Panc1 (cell line): ENCODE data around the gene DDX25. TPM values are rescaled to one million over a fixed set of nuclear protein-coding genes. Genes with fewer than 3 reads are reported as not detected.

Experiments
- ATAC-seq: fragments of 200-7000 bp; cut with Tn5 transposase; 2 replicates; pipeline ENCODE4 v1.9.1; 2020; ENCODE audit warnings: mild to moderate bottlenecking, moderate library complexity
- BruUV-seq: library from RNA; stranded (reverse); fragments of 400-500 nt; replicated peaks from 2 replicates; lab custom pipeline; 2021; lab: Mats Ljungman, UMichigan
- CTCF ChIA-PET: fragments of 300-600 bp; sonication (Branson Sonifier 250); formaldehyde crosslinking; loops from one replicate; lab custom pipeline; 2022; ENCODE audit warnings: antibody characterized with exemption; lab: Charles Lee
- POLR2A ChIA-PET: fragments of 300-600 bp; sonication (Branson Sonifier 250); formaldehyde crosslinking; loops from one replicate; lab custom pipeline; 2022; ENCODE audit warnings: antibody characterized with exemption; lab: Charles Lee
- DNase-seq: peaks from one replicate; pipeline ENCODE4 v3.0.0-alpha.2; 2010; ENCODE audit warnings: low read depth, low spot score
- H3K27ac ChIP-seq: 2 replicates; pipeline ENCODE4 v1.5.1; 2011; ENCODE audit warnings: mild to moderate bottlenecking, low read length, inconsistent platforms
- H3K27me3 ChIP-seq: fragments of 200-500 bp; sonication (Bioruptor generic); 2 replicates; pipeline ENCODE4 v1.6.0; 2014; ENCODE audit warnings: low read length, inconsistent platforms; ENCODE audit not compliant: control insufficient read depth, insufficient read depth
- H3K36me3 ChIP-seq: fragments of 200-500 bp; sonication (Bioruptor generic); 2 replicates; pipeline ENCODE4 v1.5.1; 2014; ENCODE audit warnings: inconsistent platforms, mild to moderate bottlenecking, low read length, moderate library complexity; ENCODE audit not compliant: control insufficient read depth, insufficient read depth
- H3K4me1 ChIP-seq: 2 replicates; pipeline ENCODE4 v1.5.1; 2011; ENCODE audit warnings: inconsistent platforms, mild to moderate bottlenecking, low read length, moderate library complexity; ENCODE audit not compliant: control insufficient read depth, insufficient read depth
- H3K4me3 ChIP-seq, 2 experiments: 2 replicates each; pipeline ENCODE4 v1.5.1; 2011 to 2012; ENCODE audit warnings: low read depth in 2 of 2, low read length in 2 of 2, mild to moderate bottlenecking in 2 of 2, inconsistent platforms in 1 of 2, moderate library complexity in 1 of 2
- H3K9me3 ChIP-seq: fragments of 200-500 bp; sonication (Bioruptor generic); 2 replicates; pipeline ENCODE4 v1.5.1; 2014; ENCODE audit warnings: low read depth, mild to moderate bottlenecking, inconsistent platforms, low read length, moderate library complexity; ENCODE audit not compliant: control insufficient read depth, insufficient read depth
- POLR2AphosphoS5 ChIP-seq: IDR thresholded peaks from 2 replicates; pipeline ENCODE4 v1.6.1; 2012; ENCODE audit warnings: mild to moderate bottlenecking, low read depth, low read length, moderate library complexity
- SIN3A ChIP-seq: IDR thresholded peaks from 2 replicates; pipeline ENCODE4 v1.6.1; 2012; ENCODE audit warnings: low read depth, mild to moderate bottlenecking, low read length, moderate library complexity, borderline replicate concordance; ENCODE audit not compliant: insufficient read depth
- TCF7L2 ChIP-seq: IDR thresholded peaks from 2 replicates; pipeline ENCODE4 v1.6.1; 2011; ENCODE audit warnings: mild to moderate bottlenecking, low read depth, low read length, inconsistent platforms
- in situ Hi-C: cut with HindIII; loops from 2 replicates; pipeline ENCODE4 v1.10.0; 2016; ENCODE audit warnings: low sequenced_read_pairs, low pct_unique_long_range_greater_than_20kb
- intact Hi-C: fragments of 100-400 bp; cut with micrococcal nuclease; formaldehyde crosslinking; loops from one replicate; pipeline ENCODE4 v1.10.0; 2022; ENCODE audit not compliant: unreplicated experiment
- total RNA-seq: library from RNA; stranded (reverse); gene quantifications from one replicate; pipeline ENCODE4 v1.2.1, GENCODE V29; 2021; ENCODE audit not compliant: unreplicated experiment
- TF ChIP-seq, protein P1 (sequence below): fragments of 450-650 bp; IDR thresholded peaks from 2 replicates; pipeline ENCODE4 v1.5.1; 2017; ENCODE audit warnings: mild to moderate bottlenecking
- TF ChIP-seq, protein P2 (sequence below), 2 experiments: IDR thresholded peaks; 2 replicates each; pipeline ENCODE4 v1.6.1; 2011 to 2012; ENCODE audit warnings: low read depth in 2 of 2, control low read depth in 1 of 2, low read length in 1 of 2, mild to moderate bottlenecking in 1 of 2, moderate library complexity in 1 of 2; ENCODE audit not compliant: insufficient read depth in 1 of 2

The DDX25 gene
- total RNA-seq, 1 experiment from 2014 or later: 0.15 TPM

DNA sequence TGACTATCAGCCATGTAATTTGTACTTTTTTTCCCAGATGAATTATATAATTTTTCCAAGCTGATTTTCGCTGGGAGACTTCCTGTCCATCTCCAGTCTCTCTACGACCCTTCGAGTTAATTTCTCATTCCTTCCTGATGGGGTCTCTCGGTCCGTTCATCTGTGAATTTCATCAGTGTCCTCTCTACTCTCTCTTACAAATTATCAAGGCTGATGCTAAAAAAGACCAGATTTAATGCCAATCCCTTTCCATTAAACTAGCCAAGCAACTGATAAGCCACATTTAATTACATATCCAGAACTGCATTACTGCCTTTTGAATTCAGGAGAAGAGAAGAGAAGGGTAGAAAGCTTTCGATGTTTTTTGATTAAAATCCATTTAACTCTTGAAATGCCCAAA lies 67.3 kb downstream of the DDX25 start:
- no peak for DNase-seq
- Histone ChIP-seq H3K9me3 (no peaks in the 10 kb centered on the region), H3K27me3 (no peaks in the 10 kb centered on the region), H3K36me3 (no peaks in the 10 kb centered on the region), H3K4me1 (no peaks in the 10 kb centered on the region), H3K4me3 (no peak overlapping the region), H3K27ac (no peak overlapping the region)
- ChIA-PET POLR2A (interaction anchor here (0.5 kb wide), 1 partner anchor 350 kb away, joined by 7 read pairs; no protein-coding TSS in a partner anchor), CTCF (no interaction called here)
- intact Hi-C loops: no loop called here
- no TSS peak for BruUV-seq
- no peak for ATAC-seq
- in situ Hi-C loops: no loop called here
- TF ChIP-seq, protein P1, sequence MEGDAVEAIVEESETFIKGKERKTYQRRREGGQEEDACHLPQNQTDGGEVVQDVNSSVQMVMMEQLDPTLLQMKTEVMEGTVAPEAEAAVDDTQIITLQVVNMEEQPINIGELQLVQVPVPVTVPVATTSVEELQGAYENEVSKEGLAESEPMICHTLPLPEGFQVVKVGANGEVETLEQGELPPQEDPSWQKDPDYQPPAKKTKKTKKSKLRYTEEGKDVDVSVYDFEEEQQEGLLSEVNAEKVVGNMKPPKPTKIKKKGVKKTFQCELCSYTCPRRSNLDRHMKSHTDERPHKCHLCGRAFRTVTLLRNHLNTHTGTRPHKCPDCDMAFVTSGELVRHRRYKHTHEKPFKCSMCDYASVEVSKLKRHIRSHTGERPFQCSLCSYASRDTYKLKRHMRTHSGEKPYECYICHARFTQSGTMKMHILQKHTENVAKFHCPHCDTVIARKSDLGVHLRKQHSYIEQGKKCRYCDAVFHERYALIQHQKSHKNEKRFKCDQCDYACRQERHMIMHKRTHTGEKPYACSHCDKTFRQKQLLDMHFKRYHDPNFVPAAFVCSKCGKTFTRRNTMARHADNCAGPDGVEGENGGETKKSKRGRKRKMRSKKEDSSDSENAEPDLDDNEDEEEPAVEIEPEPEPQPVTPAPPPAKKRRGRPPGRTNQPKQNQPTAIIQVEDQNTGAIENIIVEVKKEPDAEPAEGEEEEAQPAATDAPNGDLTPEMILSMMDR: no peak
- TF ChIP-seq, protein P2, sequence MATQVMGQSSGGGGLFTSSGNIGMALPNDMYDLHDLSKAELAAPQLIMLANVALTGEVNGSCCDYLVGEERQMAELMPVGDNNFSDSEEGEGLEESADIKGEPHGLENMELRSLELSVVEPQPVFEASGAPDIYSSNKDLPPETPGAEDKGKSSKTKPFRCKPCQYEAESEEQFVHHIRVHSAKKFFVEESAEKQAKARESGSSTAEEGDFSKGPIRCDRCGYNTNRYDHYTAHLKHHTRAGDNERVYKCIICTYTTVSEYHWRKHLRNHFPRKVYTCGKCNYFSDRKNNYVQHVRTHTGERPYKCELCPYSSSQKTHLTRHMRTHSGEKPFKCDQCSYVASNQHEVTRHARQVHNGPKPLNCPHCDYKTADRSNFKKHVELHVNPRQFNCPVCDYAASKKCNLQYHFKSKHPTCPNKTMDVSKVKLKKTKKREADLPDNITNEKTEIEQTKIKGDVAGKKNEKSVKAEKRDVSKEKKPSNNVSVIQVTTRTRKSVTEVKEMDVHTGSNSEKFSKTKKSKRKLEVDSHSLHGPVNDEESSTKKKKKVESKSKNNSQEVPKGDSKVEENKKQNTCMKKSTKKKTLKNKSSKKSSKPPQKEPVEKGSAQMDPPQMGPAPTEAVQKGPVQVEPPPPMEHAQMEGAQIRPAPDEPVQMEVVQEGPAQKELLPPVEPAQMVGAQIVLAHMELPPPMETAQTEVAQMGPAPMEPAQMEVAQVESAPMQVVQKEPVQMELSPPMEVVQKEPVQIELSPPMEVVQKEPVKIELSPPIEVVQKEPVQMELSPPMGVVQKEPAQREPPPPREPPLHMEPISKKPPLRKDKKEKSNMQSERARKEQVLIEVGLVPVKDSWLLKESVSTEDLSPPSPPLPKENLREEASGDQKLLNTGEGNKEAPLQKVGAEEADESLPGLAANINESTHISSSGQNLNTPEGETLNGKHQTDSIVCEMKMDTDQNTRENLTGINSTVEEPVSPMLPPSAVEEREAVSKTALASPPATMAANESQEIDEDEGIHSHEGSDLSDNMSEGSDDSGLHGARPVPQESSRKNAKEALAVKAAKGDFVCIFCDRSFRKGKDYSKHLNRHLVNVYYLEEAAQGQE (IDR thresholded peaks at IDR 0.05; ENCODE audit: insufficient read depth in 1 of 2, low read depth in 2 of 2, low read length in 1 of 2): no peak
- TF ChIP-seq SIN3A (no peak), TCF7L2 (no peak), POLR2AphosphoS5 (no peak)

- H3K9me3 ChIP-seq: no peaks in the 10 kb centered on the region
- DNase-seq: no peak
Observed at GRCh38 chr11:125974284-125974683, 70.0 kb downstream of the DDX25 start.

More at GRCh38 chr11:125974284-125974683, 70.0 kb downstream of the DDX25 start:
- no TSS peak for BruUV-seq
- Histone ChIP-seq H3K36me3 (no peaks in the 10 kb centered on the region), H3K27me3 (no peaks in the 10 kb centered on the region), H3K27ac (no peak overlapping the region), H3K4me3 (no peak overlapping the region), H3K4me1 (no peaks in the 10 kb centered on the region)
- POLR2A ChIA-PET: no interaction called here
- TF ChIP-seq, protein P2 (IDR thresholded peaks at IDR 0.05; ENCODE audit: insufficient read depth in 1 of 2, low read depth in 2 of 2, low read length in 1 of 2): no peak
- TF ChIP-seq SIN3A (no peak), POLR2AphosphoS5 (no peak), TCF7L2 (no peak)
- TF ChIP-seq, protein P1: no peak
- CTCF ChIA-PET: no interaction called here
- in situ Hi-C loops (no loop called here), intact Hi-C loops (no loop called here)
- ATAC-seq: no peak
